A549 (cell line): ENCODE data around the gene RGS5.
"Not testable (repeated sequence)": the region's sequence is repeated elsewhere in the genome, so short reads cannot be mapped to it uniquely, and the experiment has no call there.

ENCODE experiments used
- TF ChIP-seq, protein P1 (sequence below): fragments of >200 bp; sonication (Bioruptor Twin); formaldehyde crosslinking; IDR thresholded peaks from 3 replicates; pipeline ENCODE4 v1.5.1; 2016
- TF ChIP-seq, protein P2 (sequence below): fragments of 200-600 bp; sonication (generic); IDR thresholded peaks from 2 replicates; pipeline ENCODE4 v1.6.1; 2016; ENCODE audit warnings: antibody characterized with exemption, mild to moderate bottlenecking, moderate library complexity

DNA sequence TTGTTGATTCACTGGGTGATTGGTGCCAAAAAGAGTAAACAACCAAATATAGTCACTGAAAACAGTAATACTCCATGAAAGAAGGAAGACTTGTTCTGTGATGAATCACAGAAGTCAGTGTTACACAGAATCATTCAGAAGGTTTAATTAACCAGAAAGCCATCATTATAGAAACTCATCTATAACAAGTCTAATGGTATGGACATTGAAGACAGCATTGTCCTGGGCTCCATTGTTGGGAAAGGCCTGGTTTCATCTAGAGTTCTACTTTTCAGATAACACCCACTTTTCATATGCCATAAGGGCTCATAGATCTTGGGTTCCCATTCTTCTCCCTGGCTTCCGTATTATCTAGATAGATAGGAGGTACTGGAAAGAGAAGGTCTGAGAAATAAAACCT, 41.9 kb upstream of the RGS5 start:
- TF ChIP-seq, protein P1, sequence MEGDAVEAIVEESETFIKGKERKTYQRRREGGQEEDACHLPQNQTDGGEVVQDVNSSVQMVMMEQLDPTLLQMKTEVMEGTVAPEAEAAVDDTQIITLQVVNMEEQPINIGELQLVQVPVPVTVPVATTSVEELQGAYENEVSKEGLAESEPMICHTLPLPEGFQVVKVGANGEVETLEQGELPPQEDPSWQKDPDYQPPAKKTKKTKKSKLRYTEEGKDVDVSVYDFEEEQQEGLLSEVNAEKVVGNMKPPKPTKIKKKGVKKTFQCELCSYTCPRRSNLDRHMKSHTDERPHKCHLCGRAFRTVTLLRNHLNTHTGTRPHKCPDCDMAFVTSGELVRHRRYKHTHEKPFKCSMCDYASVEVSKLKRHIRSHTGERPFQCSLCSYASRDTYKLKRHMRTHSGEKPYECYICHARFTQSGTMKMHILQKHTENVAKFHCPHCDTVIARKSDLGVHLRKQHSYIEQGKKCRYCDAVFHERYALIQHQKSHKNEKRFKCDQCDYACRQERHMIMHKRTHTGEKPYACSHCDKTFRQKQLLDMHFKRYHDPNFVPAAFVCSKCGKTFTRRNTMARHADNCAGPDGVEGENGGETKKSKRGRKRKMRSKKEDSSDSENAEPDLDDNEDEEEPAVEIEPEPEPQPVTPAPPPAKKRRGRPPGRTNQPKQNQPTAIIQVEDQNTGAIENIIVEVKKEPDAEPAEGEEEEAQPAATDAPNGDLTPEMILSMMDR, result not testable (repeated sequence)
- TF ChIP-seq, protein P2, sequence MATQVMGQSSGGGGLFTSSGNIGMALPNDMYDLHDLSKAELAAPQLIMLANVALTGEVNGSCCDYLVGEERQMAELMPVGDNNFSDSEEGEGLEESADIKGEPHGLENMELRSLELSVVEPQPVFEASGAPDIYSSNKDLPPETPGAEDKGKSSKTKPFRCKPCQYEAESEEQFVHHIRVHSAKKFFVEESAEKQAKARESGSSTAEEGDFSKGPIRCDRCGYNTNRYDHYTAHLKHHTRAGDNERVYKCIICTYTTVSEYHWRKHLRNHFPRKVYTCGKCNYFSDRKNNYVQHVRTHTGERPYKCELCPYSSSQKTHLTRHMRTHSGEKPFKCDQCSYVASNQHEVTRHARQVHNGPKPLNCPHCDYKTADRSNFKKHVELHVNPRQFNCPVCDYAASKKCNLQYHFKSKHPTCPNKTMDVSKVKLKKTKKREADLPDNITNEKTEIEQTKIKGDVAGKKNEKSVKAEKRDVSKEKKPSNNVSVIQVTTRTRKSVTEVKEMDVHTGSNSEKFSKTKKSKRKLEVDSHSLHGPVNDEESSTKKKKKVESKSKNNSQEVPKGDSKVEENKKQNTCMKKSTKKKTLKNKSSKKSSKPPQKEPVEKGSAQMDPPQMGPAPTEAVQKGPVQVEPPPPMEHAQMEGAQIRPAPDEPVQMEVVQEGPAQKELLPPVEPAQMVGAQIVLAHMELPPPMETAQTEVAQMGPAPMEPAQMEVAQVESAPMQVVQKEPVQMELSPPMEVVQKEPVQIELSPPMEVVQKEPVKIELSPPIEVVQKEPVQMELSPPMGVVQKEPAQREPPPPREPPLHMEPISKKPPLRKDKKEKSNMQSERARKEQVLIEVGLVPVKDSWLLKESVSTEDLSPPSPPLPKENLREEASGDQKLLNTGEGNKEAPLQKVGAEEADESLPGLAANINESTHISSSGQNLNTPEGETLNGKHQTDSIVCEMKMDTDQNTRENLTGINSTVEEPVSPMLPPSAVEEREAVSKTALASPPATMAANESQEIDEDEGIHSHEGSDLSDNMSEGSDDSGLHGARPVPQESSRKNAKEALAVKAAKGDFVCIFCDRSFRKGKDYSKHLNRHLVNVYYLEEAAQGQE, result not testable (repeated sequence)
